Occipital lobe (tissue), 2 donors: ENCODE data around the gene ATP2A3. TPM values are rescaled to one million over a fixed set of nuclear protein-coding genes. Genes with fewer than 3 reads are reported as not detected.

Source experiments
- DNase-seq: peaks from one replicate; lab custom pipeline; 2025; lab: John Stamatoyannopoulos, UW
- total RNA-seq: library from RNA; depleted of rRNA; stranded (reverse); fragments of >200 nt; gene quantifications from one replicate; pipeline ENCODE4 v1.2.3, GENCODE V29; 2014

ATP2A3 gene
- total RNA-seq, 1 donor from 2014 or later = 1.2 TPM

DNA sequence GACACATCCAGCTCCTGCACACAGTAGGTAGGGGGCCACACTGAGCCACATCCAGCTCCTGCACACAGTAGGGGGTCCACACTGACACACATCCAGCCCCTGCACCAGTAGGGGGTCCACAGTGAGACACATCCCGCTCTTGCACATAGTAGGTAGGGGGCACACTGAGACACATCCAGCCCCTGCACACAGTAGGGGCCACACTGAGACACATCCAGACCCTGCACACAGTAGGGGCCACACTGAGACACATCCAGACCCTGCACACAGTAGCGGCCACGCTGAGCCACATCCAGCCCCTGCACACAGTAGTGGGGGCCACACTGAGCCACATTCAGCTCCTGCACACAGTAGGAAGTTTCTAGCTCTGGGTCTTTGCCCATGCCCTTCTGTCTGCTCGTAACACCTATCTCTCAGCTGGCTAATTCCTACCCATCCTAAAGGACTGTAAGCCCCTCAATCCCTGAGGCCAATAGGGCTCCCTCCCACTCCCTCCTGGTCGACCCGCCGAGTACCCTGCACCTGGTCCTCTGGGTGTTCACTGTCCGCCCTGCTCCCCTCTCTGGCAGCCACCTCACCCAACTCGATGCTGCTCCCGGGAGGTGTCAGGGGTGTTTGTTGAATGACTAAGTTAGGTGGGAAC lies 9.4 kb upstream of the ATP2A3 start:
- DNase-seq = no peak

DNA sequence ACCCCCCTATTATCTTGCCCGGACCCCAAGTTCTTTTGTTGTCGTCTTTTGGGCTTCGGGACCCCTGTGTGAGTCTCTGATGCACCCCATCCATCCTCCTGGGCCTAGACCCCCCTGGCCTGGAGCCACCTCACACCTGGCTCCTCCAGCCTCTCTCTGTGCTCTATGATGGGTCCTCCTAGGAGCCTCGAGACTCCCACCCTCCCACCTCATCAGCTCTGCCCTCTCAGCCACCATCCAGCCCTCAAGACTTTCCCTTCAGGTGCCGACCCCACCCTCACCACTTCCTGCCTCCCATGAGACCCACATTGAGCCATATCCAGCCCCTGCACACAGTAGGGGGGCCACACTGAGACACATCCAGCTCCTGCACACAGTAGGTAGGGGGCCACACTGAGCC lies 8.7 kb upstream of the ATP2A3 start:
- DNase-seq = no peak

- no peak for DNase-seq
Measured at GRCh38 chr17:3972281-3972731, 8.1 kb upstream of the ATP2A3 start.

DNA sequence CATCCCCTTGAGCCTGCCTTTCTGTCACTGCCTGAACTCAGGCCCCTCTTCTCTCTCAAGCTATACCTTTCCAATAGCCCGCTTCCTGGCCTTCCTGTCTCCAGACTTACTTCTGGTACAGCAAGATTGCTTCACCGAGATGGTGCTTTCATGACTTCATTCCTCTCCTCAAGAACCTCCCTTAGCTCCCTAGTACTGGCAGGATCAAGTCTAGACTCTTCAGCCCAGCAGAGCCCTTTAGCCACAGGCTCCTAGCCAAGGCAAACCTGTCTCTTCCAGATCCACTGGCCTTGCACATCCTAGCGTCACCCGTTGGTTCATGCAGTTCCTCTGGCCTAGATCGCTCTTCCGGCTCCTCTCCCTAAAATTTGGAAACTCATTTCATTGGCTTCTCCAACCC lies 6.4 kb upstream of the ATP2A3 start:
- DNase-seq = no peak

DNA sequence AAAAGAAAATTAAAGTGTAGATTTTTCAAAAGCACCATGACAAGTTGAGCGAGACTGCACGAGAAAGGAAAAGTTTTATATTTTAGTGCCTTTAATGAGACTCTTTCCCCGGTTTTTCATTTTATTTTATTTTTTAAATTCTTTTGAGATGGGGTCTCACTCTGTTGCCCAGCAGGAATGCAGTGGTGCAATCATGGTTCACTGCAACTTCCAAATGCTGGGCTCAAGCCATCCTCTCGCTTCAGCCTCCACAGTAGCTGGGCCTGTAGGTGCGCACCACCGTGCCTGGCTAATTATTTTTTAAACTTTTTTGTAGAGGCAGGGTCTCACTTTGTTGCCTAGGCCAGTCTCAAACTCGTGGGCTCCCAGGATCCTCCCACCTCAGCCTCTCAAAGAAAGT lies 5.7 kb upstream of the ATP2A3 start:
- DNase-seq = no peak

DNA sequence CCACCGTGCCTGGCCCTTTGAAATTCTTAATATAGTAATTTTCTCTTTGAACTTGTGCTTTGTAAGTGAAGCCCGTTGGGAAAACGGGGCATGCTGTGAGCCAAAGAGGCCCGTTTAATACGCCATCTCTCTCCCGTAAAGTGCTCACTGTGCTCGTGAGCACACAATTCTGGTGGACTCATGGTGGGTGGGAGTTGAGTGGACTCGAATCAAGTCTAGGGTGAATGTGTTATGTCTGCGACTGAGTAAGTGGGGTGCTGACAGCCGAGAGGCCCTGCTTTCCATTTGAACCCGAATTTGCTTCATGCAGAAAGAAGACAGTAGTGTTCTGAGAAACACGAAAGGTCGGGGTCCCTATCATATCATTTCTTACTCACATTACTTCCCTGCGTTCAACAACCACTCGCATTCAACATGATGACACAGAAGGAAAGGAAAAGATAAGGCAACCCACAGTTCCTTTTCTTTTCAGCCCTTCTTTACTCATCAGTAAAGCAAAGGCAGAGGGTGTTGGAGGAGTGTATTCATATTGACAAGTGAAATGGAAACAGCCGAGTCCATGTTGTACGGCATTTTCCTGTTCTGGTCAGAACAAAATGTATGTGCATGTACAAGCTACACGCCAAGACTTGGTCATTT lies 4.8 kb upstream of the ATP2A3 start:
- DNase-seq = no peak

DNA sequence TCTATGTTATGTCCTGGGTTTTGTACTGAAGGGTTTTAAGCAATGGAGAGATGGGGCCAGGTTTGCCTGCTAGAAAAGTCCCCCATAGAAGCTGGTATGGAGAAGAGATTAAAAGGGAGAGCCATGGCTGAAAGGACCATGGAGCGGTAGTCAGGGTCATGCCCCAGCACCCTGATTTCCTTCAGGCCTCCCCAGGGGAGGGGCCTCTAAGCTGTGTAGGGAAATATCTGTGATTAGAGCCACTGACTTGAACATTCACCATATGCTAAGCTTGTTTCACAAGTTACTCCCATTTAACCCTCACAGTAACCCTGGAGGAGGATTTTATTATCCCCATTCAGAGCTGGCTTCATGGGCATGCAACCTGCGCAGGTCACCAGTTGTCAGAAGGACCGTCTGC lies 3.8 kb upstream of the ATP2A3 start:
- DNase-seq = no peak

DNA sequence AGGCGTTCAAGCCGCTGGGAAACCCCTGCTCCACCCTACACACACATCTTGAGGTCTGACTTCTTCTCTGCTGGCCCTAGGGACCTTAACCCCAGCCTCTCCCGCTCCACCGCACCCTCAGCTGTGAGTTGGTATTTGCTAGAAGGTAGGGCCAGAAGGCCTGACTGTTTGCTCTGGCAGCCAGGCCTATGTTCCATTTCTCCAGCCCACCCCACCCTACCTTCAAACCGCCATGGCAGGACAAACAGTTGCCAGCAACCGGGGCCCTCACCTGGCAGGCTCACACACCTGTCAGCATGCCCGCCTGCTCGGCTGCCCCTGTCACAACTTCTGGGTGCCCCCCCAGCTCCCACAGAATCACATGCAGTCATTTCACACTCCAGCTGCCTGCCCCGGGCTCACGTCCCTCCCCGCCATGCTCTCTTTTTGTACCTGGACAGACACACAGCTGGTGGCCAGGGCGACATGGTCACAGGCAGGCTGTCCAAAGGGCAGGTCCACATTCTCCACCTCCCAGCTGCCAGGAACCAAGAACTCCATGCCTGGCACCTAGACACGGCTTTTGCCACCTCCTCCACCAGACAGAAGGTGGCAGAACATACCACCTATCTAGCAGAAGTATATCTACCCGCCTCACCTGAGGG lies 2.6 kb upstream of the ATP2A3 start:
- no peak for DNase-seq

DNA sequence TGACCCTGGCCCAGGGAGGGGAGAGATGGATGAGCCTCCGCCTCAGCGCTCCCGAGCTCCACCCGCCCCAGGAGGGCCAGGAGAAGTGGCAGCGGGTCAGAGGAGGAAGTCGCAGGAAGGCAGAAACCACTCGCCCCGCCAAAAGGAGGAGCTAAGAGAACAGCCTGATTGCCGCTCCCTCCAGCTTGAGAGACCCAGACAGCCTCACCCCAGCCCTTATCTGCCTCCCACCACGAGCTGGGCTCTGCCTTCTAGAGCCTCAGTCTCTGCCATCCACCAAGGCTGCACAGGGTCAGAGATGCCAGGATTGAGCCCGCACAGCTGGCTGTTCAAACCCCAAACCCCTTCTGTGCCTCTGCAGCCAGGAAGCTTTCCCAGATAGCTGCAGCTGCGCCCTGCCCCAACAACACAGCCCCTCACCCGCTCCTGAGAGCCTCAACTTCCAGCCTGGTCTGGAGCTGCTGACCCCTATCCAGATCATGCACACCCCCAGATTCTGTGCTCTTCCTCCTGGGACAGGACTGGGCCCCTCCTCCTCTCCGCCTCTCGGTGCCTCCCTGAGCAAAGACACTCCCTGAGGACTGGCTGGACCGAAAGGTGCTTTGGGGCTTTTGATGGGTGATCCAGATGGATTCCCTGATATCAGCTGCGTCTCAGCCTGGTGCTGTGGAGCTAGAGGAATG lies 1.0 kb upstream of the ATP2A3 start:
- DNase-seq = no peak

DNA sequence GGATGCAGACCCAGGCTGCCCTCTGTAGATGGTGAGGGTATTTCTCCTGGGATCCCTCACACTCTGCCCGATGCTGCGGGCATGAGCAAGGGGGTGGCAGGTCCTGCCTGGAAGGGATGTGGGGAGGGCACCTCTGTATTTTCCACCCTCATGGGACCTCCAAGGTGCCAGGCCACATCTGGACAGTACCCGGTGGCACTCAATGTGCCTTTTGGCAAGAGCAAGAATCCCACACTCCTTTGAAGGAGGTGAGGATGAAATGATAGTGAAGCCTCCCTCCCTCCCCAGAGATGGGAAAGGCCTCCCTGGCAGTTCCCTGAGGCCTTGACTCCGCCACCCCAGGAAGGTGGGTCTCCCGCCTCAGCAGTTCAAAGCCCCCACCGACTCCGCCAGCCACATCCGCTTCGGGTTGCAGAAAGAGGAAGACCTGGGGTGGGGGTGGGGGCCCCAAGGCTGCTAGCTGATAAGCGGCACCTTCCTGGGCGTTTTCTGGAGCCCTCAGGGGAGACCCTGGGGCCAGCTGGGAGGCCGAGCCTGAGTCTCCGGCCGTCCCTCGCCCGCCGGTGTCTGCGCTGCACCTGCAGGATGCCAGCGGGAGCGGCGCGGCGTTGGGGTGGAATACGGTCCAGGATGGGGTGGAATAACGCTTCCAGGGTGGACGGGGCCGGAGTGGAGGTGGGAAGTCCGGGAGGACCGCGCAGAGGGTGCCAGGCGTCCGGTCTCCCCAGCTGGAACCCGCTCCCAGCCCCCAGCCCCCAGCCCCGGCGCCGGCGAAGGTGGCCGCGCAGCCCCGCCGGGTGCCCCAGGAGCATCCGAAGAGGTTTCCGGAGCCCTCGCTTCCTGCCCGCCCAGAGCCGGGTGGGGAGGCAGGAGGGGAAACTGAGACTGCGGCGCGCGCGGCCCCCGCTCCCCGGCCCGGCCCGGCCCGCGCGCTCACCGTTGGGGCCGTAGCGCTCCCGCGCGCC lies 718 bp downstream of the ATP2A3 start:
- no peak for DNase-seq

DNA sequence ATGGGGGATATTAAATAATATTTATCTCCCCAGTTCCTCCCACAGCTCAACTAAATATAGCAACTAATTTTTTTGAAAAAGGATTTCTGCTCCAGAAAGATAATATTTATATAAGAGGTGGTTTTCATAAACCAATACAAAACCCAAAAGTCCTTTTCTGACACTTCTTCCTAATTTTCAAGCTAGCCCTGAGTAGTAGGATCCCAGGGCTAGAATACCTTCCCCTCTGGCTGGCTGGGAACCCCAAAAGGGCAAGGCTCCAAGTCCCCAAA lies 1.3 kb downstream of the ATP2A3 start:
- no peak for DNase-seq

DNA sequence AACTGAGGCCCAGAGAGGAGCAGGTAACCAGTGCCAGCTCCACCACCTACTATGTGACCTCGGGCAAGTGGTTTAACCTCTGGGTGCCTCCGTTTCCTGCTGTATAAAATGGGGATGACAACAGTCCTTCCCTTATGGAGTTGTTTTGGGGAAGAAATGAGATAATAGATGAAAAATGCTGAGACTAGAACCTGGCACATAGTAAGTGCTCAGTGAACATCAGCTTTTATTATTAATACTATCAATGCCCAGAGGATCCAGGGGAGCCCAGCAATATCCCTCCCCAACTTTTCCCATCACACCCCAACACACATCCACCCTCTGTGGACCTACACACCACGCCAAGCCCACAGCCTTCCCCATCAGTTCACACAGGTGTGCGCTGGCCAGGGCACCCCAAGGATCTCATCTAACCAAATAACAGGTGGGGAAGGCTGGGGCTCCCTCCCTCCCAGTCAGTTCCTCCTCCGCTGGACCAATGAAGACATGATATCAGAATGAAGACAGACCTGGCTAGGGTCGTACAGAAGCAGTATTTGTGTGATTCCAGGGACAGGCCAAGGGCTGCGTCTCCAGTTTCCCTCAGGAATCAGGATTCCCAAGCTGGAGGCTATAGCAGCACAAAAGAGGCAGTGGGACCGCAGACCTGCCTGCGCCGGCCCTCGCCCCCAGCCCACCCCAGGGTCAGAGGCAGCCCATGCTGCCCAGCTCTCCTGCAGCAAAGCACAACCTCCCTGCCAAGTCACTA lies 1.8 kb downstream of the ATP2A3 start:
- no peak for DNase-seq

- DNase-seq = no peak
Measured at GRCh38 chr17:3961564-3962047, 2.6 kb downstream of the ATP2A3 start.

DNA sequence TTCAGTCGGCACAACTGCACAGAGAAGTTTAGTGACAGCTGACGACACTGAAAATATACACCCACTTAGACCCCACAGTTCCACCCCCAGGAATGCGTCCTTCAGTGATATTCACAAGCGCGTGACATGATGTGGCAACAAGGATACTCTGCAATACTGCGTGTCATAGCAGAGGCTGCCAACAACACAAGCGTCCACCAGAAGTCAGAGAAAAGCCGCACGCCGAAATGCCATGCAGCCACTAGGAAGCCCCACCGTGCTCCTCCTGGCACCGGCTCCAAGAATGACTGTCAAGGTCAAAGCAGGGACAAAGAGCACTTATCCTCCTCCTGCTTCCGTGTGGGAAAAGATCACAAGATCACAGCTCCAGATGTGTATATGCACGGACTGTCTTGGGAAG lies 3.5 kb downstream of the ATP2A3 start:
- no peak for DNase-seq

DNA sequence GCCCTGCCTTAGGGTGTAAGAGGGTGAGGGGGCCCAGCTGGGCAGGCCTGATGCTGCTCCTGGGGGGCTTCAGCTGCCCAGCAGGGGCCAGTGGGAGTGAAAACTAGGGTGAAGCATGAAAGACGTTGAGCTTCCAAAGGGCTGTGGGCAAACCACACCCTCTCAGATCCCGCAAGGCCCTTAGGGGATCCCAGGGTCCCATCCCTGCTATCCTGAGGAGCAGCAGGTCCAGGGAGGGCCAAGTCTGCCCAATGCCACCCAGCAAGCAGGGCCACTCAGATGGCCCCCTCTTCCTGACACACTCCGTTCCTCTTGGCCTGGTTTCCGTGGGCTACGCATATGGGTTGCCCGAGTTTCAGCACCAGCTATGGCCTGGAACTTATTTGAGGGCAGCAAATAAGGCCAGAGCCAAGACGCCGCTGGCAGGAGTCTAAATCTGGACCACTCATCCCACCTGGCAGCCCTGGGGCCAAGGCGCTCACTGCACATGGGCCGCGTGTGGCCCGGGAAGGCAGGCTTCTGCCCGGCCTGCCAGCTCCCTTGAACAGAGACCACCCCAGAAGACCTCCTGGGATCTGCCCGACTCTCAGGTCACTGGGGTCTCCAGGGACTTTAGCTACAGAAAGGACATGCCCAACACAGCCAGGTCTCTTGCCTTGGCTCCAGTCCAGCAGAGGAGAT lies 4.2 kb downstream of the ATP2A3 start:
- no peak for DNase-seq

DNA sequence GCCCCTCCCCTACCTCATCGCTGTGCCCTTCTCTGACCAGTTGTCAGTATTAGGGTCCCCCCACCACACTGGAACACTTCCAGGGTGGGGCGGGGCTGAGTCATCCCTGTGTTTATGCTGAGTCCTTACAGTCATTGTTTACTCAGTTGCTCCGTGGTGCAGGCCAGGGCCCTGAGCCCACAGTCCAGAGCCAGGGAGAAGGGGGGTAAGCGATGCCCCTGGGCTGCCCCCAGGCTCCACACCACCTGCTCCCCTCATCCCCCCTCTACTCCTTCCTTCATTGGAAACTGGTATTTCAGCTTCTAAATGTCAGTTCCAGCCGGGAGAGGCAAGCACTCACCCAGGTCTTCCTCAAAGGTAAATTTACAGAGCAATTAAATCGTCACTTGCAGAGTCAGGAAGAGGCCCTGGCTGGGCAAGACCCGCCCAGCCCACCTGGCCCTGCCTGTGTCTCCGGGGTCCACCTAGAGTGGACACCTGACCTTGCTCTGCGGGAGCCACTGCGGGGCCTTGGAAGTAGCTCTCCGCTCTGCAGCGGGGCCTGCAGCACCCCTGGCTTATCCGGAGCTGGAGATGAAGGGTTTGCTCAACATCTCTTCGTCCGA lies 4.8 kb downstream of the ATP2A3 start:
- DNase-seq = no peak

DNA sequence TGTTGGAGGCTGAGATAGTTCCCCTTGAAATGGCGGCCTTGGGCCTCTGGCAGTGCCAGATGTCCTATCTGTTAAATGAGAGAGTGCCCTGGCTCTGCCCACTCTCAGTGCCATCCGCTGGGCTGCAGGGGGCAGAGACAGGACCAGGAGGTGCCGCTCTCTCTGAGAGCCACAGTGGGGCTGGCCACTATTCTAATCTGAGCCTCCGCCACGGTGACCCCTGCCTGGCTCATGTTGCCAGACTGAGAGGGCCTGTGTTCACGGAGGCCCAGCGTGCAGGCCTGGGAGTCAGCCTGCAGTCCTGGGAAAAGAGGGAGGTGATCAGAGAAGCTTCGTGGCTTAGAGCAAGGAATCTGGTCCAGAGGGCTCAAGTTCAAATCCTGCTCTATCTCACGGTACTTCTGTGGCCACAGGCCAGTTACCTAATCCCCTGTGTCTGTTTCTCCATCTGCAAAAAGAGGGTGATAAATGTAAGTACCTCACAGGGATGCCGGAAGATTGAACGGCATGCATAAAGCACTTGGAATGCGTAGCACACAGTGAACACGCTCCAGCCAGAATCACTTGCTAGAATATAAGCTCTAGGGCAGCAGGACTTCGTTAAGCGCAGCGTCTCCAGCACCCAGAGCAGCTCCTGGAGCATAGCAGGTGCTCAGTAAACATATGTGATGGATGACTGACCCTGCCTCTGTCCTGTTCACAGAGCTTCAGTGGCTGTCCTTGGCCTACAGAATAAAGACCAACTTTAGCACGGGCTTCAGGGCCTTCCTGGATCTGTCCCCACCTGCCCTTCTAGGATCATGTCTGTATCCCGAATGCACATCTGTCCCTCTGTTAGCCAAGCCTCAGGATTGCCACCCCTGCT lies 6.3 kb downstream of the ATP2A3 start:
- DNase-seq = no peak

- no peak for DNase-seq
Measured at GRCh38 chr17:3956983-3957382, 7.3 kb downstream of the ATP2A3 start.
